Pericardium fibroblast (primary cell): ENCODE measurements around the gene TAC3. TPM values are rescaled to one million over a fixed set of nuclear protein-coding genes. Genes with fewer than 3 reads are reported as not detected.

Experiments used
- total RNA-seq: library from RNA; depleted of rRNA; stranded (reverse); fragments of >200 nt; gene quantifications from 2 replicates; pipeline ENCODE4 v1.2.3, GENCODE V29; 2015

The TAC3 gene
- not detected in 2 replicates for total RNA-seq

DNA sequence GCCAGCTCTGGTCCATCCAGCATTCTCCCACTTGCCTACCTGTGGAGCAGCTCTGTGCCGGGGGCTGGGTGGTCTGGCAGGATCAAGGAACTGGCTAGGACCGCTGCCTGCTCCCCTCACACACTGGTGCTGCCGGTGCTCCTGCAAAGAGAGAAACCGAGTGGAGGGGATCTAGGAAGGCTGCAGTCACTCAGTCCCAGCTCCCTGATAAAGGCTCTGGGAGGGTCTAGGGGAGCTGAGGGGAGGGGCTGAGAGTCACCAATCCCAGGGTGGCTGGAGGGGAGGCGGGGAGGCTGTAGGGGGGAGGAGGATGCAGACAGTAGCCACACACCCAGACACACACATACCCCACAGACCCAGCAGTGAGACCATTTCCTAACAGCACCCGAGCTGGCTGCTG, at the start of gene TAC3:
TAC3 (minus strand) TSS at position 182 of the 400 bp plus-strand sequence. CDS start 732 bp downstream, outside the sequence.

DNA sequence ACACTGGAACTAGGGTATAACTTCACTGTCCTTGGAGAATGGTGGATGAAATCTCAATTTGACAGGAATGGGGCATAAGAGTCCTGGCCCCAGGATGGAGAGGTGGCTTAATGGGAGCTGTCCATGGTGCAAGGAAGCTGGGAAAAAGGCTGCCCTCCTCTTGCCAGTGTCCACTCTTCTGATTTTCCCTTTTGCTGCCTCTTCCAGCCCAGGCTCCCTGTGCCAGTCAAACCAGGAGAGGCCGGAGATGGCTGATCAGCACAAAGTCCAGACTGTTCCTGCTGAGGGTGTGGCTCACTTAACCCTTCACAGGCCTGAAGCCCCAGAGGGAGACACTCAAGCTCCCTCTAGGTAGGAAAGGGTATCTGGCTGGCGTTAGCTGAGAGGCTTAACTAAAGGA, 33.6 kb upstream of the TAC3 start, which contains the start of gene MYO1A:
MYO1A (minus strand) TSS at position 240 of the 400 bp plus-strand sequence. CDS start 1,806 bp downstream, outside the sequence.

DNA sequence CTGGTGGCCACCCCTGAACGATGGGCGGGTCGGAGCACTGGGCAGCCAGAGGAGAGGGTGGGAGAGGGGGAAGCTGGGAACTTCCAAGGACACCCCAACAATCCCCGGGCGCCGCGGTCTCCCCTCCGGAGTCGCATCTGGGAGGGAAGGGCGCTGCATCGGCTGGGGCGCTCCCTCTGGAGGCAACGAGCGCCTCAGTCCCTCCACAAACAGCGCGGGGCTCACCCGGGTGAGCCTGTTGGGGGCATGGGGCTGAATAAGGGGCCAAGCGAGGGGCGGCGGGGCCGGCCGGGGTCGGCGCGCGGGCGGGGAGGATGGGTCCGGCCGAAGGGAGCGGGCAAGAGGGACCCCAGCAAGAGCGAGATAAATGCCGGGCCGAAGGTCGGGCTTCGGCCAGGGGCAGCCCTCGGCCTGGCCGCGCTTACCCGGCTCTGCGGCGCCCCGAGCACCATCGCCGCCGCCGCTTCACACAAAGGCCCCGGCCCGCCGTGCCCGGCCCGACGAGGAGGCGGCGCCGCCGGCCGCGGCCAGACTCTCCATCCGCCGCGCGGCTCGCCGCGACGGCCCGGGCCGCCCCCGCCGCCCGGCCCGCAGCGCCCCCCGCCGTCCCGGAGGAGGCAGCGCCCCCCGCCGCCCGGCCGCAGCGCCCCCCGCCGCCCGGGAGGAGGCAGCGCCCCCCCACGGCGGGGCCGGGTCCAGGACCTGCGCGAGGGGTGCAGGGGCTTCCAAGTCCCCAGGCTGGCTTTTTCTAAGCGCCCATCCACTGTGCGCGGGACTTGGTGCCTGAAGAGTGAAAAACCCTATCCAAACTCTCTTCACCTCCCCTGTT, 10.1 kb downstream of the TAC3 start, which contains the start of gene ZBTB39:
ZBTB39 (minus strand) TSS at position 567 of the 829 bp plus-strand sequence. CDS start 1,629 bp downstream, outside the sequence.

Other genes starting within 250 kb of the TAC3 start
- gene SDR9C7, start 82.1 kb downstream of the TAC3 start, total RNA-seq = not detected in 2 replicates
- gene RDH16, start 58.9 kb downstream of the TAC3 start, total RNA-seq = not detected in 2 replicates
- gene ZBTB39, start 10.0 kb downstream of the TAC3 start, total RNA-seq = 3.1 and 3.4 TPM in 2 replicates
- gene MYO1A, start 33.6 kb upstream of the TAC3 start, total RNA-seq = not detected in 2 replicates
- 2.6 and 4.4 TPM in 2 replicates for gene NEMP1, start 62.3 kb upstream of the TAC3 start, total RNA-seq
- 51.7 and 61.9 TPM in 2 replicates for gene NAB2, start 72.6 kb upstream of the TAC3 start, total RNA-seq
- 85.1 and 89.0 TPM in 2 replicates for gene STAT6, start 94.8 kb upstream of the TAC3 start, total RNA-seq
- gene LRP1, start 112.0 kb upstream of the TAC3 start, total RNA-seq = 323 and 558 TPM in 2 replicates
- not detected in 2 replicates for gene LRP1-AS, start 131.1 kb upstream of the TAC3 start, total RNA-seq
- gene NXPH4, start 200.3 kb upstream of the TAC3 start, total RNA-seq = 12.1 and 14.1 TPM in 2 replicates
- gene SHMT2, start 213.2 kb upstream of the TAC3 start, total RNA-seq = 169 and 252 TPM in 2 replicates
- 1.6 TPM in 1 of 2 replicates, not detected in the other for gene STAC3, start 234.7 kb upstream of the TAC3 start, total RNA-seq